CD4-positive, CD25-positive, alpha-beta regulatory T cell (primary cell): Measurements from ENCODE around the gene ITFG1. TPM values are rescaled to one million over a fixed set of nuclear protein-coding genes. Genes with fewer than 3 reads are reported as not detected.
"Not testable (repeated sequence)": the region's sequence is repeated elsewhere in the genome, so short reads cannot be mapped to it uniquely, and the experiment has no call there.

Source experiments
- ATAC-seq, 2 donors: fragments of 150-1000 bp; cut with Tn5 transposase; one replicate each; pipeline ENCODE4 v1.10.0; 2021; ENCODE audit warnings: low read depth in 2 of 2, moderate number of reproducible peaks in 2 of 2, moderate library complexity in 1 of 2
- DNase-seq, 3 donors: peaks; one replicate each; pipeline versions ENCODE4 v3.0.0 to v3.0.0-alpha.2; 2012 to 2022; ENCODE audit warnings: mixed read lengths in 1 of 3
- H3K27ac ChIP-seq: one replicate; pipeline ENCODE4 v1.7.0; 2013; ENCODE audit warnings: mild to moderate bottlenecking, low read length; ENCODE audit not compliant: insufficient read depth, poor library complexity, severe bottlenecking
- H3K27me3 ChIP-seq: one replicate; pipeline ENCODE4 v1.7.0; 2013; ENCODE audit warnings: low read length; ENCODE audit not compliant: control insufficient read depth, insufficient read depth
- H3K36me3 ChIP-seq: one replicate; pipeline ENCODE4 v1.7.0; 2013; ENCODE audit warnings: mild to moderate bottlenecking, low read length, moderate library complexity; ENCODE audit not compliant: control insufficient read depth, insufficient read depth
- H3K4me1 ChIP-seq: 2 replicates; pipeline ENCODE4 v1.7.0; 2013; ENCODE audit warnings: mild to moderate bottlenecking, low read length; ENCODE audit not compliant: insufficient read depth, control insufficient read depth, poor library complexity, severe bottlenecking
- H3K4me3 ChIP-seq: one replicate; pipeline ENCODE4 v1.7.0; 2013; ENCODE audit warnings: low read depth, mild to moderate bottlenecking, low read length, moderate library complexity
- H3K9me3 ChIP-seq, 2 experiments: 1 replicate in 1 of 2; 2 replicates in 1 of 2; pipeline ENCODE4 v1.7.0; 2013; ENCODE audit warnings: low read length in 2 of 2, mild to moderate bottlenecking in 1 of 2, moderate library complexity in 1 of 2; ENCODE audit not compliant: control insufficient read depth in 2 of 2
- H3K27ac Mint-ChIP-seq, 3 donors: one replicate each; pipeline ENCODE4 v1.8.0; 2020 to 2022; ENCODE audit warnings: mild to moderate bottlenecking in 3 of 3, mixed read lengths in 3 of 3, moderate library complexity in 2 of 3
- H3K27me3 Mint-ChIP-seq: one replicate; pipeline ENCODE4 v1.8.0; 2022; ENCODE audit warnings: mild to moderate bottlenecking, mixed read lengths
- H3K36me3 Mint-ChIP-seq: one replicate; pipeline ENCODE4 v1.8.0; 2020; ENCODE audit warnings: mixed read lengths
- H3K4me1 Mint-ChIP-seq, 4 donors: one replicate each; pipeline ENCODE4 v1.8.0; 2020 to 2022; ENCODE audit warnings: mixed read lengths in 4 of 4, mild to moderate bottlenecking in 1 of 4
- H3K4me3 Mint-ChIP-seq, 4 donors: one replicate each; pipeline ENCODE4 v1.8.0; 2020 to 2022; ENCODE audit warnings: mild to moderate bottlenecking in 4 of 4, mixed read lengths in 4 of 4, moderate library complexity in 3 of 4
- H3K9me3 Mint-ChIP-seq, 7 donors: one replicate each; pipeline ENCODE4 v1.8.0; 2020 to 2022; ENCODE audit warnings: mixed read lengths in 7 of 7, mild to moderate bottlenecking in 3 of 7, moderate library complexity in 2 of 7
- polyA plus RNA-seq, 4 donors: library from polyadenylated mRNA; unstranded; fragments of 300-500 nt; fragmentation: Illumina TruSeq; gene quantifications; one replicate each; pipeline ENCODE4 v1.2.3, GENCODE V29; 2021
- total RNA-seq: library from RNA; stranded (reverse); gene quantifications from one replicate; pipeline ENCODE4 v1.2.3, GENCODE V29; 2022

The ITFG1 gene
- total and polyA plus RNA-seq, 5 donors from 2014 or later, result 30.1 to 47.6 (median 35.9) TPM

GRCh38 chr16:47160422-47160821 lies 300.4 kb downstream of the ITFG1 start:
- peaks cover 34% of the 10 kb centered on the region for H3K36me3 ChIP-seq
- no peaks in the 10 kb centered on the region for H3K4me1 Mint-ChIP-seq
- no peaks in the 10 kb centered on the region for H3K9me3 Mint-ChIP-seq
- no peaks in the 10 kb centered on the region for H3K4me1 ChIP-seq
- no peaks in the 10 kb centered on the region for H3K9me3 ChIP-seq
- DNase-seq, result no peak
- no peak overlapping the region for H3K27ac ChIP-seq
- H3K4me3 Mint-ChIP-seq, result no peak overlapping the region
- H3K4me3 ChIP-seq, result no peak overlapping the region
- no peaks in the 10 kb centered on the region for H3K27me3 ChIP-seq
- H3K27me3 Mint-ChIP-seq, result no peaks in the 10 kb centered on the region
- H3K27ac Mint-ChIP-seq, result peak overlapping the region in 1 of 3 donors; percentile 0
- no peak for ATAC-seq
- H3K36me3 Mint-ChIP-seq, result peaks cover 29% of the 10 kb centered on the region

GRCh38 chr16:47158992-47159391 lies 301.9 kb downstream of the ITFG1 start:
- no peak for ATAC-seq
- H3K4me3 ChIP-seq, result no peak overlapping the region
- peaks cover 36% of the 10 kb centered on the region for H3K36me3 ChIP-seq
- H3K9me3 Mint-ChIP-seq, result no peaks in the 10 kb centered on the region
- H3K4me3 Mint-ChIP-seq, result no peak overlapping the region
- DNase-seq, result no peak
- no peak overlapping the region for H3K27ac ChIP-seq
- H3K4me1 Mint-ChIP-seq, result no peaks in the 10 kb centered on the region
- no peaks in the 10 kb centered on the region for H3K27me3 ChIP-seq
- no peak overlapping the region for H3K27ac Mint-ChIP-seq
- no peaks in the 10 kb centered on the region for H3K9me3 ChIP-seq
- no peaks in the 10 kb centered on the region for H3K27me3 Mint-ChIP-seq
- peaks cover 30% of the 10 kb centered on the region for H3K36me3 Mint-ChIP-seq
- no peaks in the 10 kb centered on the region for H3K4me1 ChIP-seq

GRCh38 chr16:47156680-47157215 lies 304.1 kb downstream of the ITFG1 start:
- Mint-ChIP-seq H3K27me3 (no peaks in the 10 kb centered on the region), H3K36me3 (peaks cover 49% of the 10 kb centered on the region), H3K9me3 (peaks cover 0 to 12% (median 2%) of the 10 kb centered on the region in 7 donors), H3K27ac (peak overlapping the region in 1 of 3 donors; percentile 8), H3K4me1 (no peaks in the 10 kb centered on the region), H3K4me3 (no peak overlapping the region)
- H3K4me3 ChIP-seq, result no peak overlapping the region
- DNase-seq (no peak), ATAC-seq (no peak)
- H3K27ac ChIP-seq, result no peak overlapping the region
- no peaks in the 10 kb centered on the region for H3K4me1 ChIP-seq
- peaks cover 48% of the 10 kb centered on the region for H3K36me3 ChIP-seq
- peaks cover 0 to 11% of the 10 kb centered on the region in 2 experiments for H3K9me3 ChIP-seq
- no peaks in the 10 kb centered on the region for H3K27me3 ChIP-seq

GRCh38 chr16:47152501-47152900 lies 308.4 kb downstream of the ITFG1 start:
- peaks cover 30% of the 10 kb centered on the region for H3K36me3 ChIP-seq
- not testable (repeated sequence) for H3K4me1 Mint-ChIP-seq, H3K27ac ChIP-seq, H3K27me3 ChIP-seq, H3K4me3 ChIP-seq, H3K27me3 Mint-ChIP-seq, ATAC-seq, H3K4me3 Mint-ChIP-seq, DNase-seq, H3K4me1 ChIP-seq, H3K27ac Mint-ChIP-seq
- H3K9me3 Mint-ChIP-seq, result peaks cover 0 to 15% (median 2%) of the 10 kb centered on the region in 7 donors
- peaks cover 41% of the 10 kb centered on the region for H3K36me3 Mint-ChIP-seq
- peaks cover 0 to 11% of the 10 kb centered on the region in 2 experiments for H3K9me3 ChIP-seq

GRCh38 chr16:47150067-47150466 lies 310.8 kb downstream of the ITFG1 start:
- H3K27me3 ChIP-seq, result peaks cover 3% of the 10 kb centered on the region
- H3K27ac ChIP-seq, result no peak overlapping the region
- Mint-ChIP-seq H3K4me1 (peaks cover 0 to 3% (median 0%) of the 10 kb centered on the region in 4 donors), H3K27me3 (peaks cover 4% of the 10 kb centered on the region), H3K4me3 (peak overlapping the region in 1 of 4 donors; percentile 90), H3K9me3 (peaks cover 0 to 15% (median 2%) of the 10 kb centered on the region in 7 donors), H3K36me3 (peaks cover 28% of the 10 kb centered on the region), H3K27ac (peak overlapping the region in 1 of 3 donors; percentile 15)
- no peak for DNase-seq
- H3K36me3 ChIP-seq, result peaks cover 13% of the 10 kb centered on the region
- no peaks in the 10 kb centered on the region for H3K4me1 ChIP-seq
- ATAC-seq, result no peak
- no peak overlapping the region for H3K4me3 ChIP-seq
- H3K9me3 ChIP-seq, result peaks cover 0 to 11% of the 10 kb centered on the region in 2 experiments

GRCh38 chr16:47144559-47144877 lies 316.3 kb downstream of the ITFG1 start:
- DNase-seq (no peak), ATAC-seq (no peak)
- Histone ChIP-seq H3K4me3 (peak overlapping the region; percentile 27), H3K4me1 (peaks cover 28% of the 10 kb centered on the region), H3K36me3 (no peaks in the 10 kb centered on the region), H3K27ac (no peak overlapping the region), H3K9me3 (no peaks in the 10 kb centered on the region), H3K27me3 (peaks cover 7% of the 10 kb centered on the region)
- H3K4me3 Mint-ChIP-seq, result peak overlapping the region; percentile 85 to 88 (median 86)
- no peaks in the 10 kb centered on the region for H3K9me3 Mint-ChIP-seq
- H3K27me3 Mint-ChIP-seq, result peaks cover 12% of the 10 kb centered on the region
- H3K27ac Mint-ChIP-seq, result peak overlapping the region in 2 of 3 donors; percentile 7 to 48
- H3K36me3 Mint-ChIP-seq, result no peaks in the 10 kb centered on the region
- peaks cover 4 to 20% (median 15%) of the 10 kb centered on the region in 4 donors for H3K4me1 Mint-ChIP-seq

- H3K36me3 ChIP-seq, result no peaks in the 10 kb centered on the region
- H3K27me3 ChIP-seq, result peaks cover 7% of the 10 kb centered on the region
- ATAC-seq (peak; percentile 70 to 72), DNase-seq (peak; percentile 50 to 66 (median 63))
- H3K4me1 ChIP-seq, result peaks cover 28% of the 10 kb centered on the region
- peak within 1 kb of the TSS; percentile 81 for H3K4me3 ChIP-seq
- peaks cover 9 to 26% (median 16%) of the 10 kb centered on the region in 4 donors for H3K4me1 Mint-ChIP-seq
- no peaks in the 10 kb centered on the region for H3K36me3 Mint-ChIP-seq
- no peaks in the 10 kb centered on the region for H3K9me3 Mint-ChIP-seq
- H3K27ac Mint-ChIP-seq, result peak within 1 kb of the TSS in 2 of 3 donors; percentile 7 to 48
- H3K27ac ChIP-seq, result peak within 1 kb of the TSS; percentile 54
- peak within 1 kb of the TSS; percentile 85 to 90 (median 88) for H3K4me3 Mint-ChIP-seq
- H3K27me3 Mint-ChIP-seq, result peaks cover 12% of the 10 kb centered on the region
- H3K9me3 ChIP-seq, result no peaks in the 10 kb centered on the region
Observed at GRCh38 chr16:47143677-47144558, 316.9 kb downstream of the ITFG1 start, which contains the start of gene NETO2. NETO2 (minus strand) TSS chr16:47143945; CDS start chr16:47143612, 333 bp downstream.
